Testis (tissue), 2 donors: Measurements from ENCODE around the gene ENAM.
"Not testable (repeated sequence)": the region's sequence is repeated elsewhere in the genome, so short reads cannot be mapped to it uniquely, and the experiment has no call there.

ENCODE experiments used
- CTCF ChIP-seq, 3 experiments: fragments of 450-650 bp in 2 of 3; fragments of 200-600 bp in 1 of 3; sonication (generic) in 1 of 3; IDR thresholded peaks; one replicate each; pipeline ENCODE4 v1.5.1; 2016 to 2019; ENCODE audit warnings: antibody characterized with exemption in 3 of 3, mild to moderate bottlenecking in 2 of 3, moderate library complexity in 1 of 3
- POLR2A ChIP-seq: fragments of 450-650 bp; IDR thresholded peaks from one replicate; pipeline ENCODE4 v1.6.1; 2017; ENCODE audit warnings: antibody characterized with exemption, mild to moderate bottlenecking, moderate library complexity

GRCh38 chr4:70650741-70651140 lies 22.2 kb downstream of the ENAM start:
- TF ChIP-seq CTCF (IDR thresholded peaks at IDR 0.05); POLR2A: not testable (repeated sequence)
